NCI-H748 (cell line): Measurements from ENCODE around the gene JSRP1.
"Not testable (repeated sequence)": the region's sequence is repeated elsewhere in the genome, so short reads cannot be mapped to it uniquely, and the experiment has no call there.

ENCODE experiments used
- DNase-seq: peaks from one replicate; lab custom pipeline; 2025; ENCODE audit not compliant: unreplicated experiment; lab: John Stamatoyannopoulos, UW

Gene JSRP1

DNA sequence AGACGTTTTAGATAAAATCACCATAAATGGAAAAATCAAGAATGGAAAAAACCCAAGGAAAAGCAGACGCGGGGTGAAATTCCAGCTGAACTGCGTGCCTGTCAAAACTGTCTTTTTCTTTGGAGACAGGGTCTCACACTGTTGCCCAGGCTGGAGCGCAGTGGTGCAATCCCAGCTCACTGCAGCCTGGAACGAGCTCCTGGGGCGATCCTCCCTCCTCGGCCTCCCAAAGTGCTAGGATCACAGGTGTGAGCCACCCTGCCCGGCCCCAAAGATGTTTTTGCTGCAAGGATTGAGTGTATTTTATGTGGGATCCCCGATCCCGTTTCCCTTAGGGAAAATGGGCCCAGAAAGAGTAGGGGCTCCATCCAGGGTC, 26.6 kb upstream of the JSRP1 start:
- no peak for DNase-seq

DNA sequence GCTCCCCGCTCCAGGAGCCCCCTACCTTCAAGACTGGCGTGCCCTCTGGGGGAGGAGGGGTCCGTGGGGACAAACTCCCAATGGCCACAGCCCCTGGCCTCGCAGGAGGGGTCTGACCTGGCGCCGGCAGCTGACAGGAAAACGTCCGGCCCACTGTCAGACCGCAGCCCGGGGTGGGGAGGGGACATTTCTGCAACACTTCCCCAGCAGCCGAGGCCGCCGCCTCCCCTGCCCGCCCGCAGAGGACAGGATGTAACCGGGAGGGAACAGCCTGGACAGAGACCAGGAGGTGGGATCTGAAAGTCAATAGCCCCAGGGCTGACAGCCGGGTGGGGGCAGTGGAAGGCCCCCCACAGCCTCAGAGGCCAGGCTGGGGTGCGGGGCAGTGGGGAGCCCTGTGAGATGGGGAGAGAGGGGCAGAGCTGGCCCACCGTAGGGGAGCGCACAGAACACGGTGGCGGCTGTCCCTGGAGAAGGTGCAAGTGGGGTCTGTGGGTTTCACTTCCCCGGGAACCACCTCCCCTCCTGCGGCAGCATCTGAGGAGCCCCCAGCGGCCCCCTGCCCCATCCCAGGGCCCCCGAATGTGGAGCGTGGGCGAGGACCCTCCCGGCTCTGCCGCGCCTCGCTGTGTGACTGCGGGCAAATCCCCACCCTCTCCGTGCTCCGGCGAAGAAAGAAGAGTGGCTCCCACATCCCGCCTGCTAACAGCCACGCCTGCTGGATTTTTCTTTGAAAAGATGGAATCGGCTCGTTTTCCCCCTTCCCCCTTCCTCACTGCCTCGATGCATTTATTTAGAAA, 26.0 kb upstream of the JSRP1 start, which contains the start of gene PEAK3:
PEAK3 (minus strand) TSS at position 114 of the 800 bp plus-strand sequence. CDS start 1,244 bp downstream, outside the sequence.
- no peak for DNase-seq

DNA sequence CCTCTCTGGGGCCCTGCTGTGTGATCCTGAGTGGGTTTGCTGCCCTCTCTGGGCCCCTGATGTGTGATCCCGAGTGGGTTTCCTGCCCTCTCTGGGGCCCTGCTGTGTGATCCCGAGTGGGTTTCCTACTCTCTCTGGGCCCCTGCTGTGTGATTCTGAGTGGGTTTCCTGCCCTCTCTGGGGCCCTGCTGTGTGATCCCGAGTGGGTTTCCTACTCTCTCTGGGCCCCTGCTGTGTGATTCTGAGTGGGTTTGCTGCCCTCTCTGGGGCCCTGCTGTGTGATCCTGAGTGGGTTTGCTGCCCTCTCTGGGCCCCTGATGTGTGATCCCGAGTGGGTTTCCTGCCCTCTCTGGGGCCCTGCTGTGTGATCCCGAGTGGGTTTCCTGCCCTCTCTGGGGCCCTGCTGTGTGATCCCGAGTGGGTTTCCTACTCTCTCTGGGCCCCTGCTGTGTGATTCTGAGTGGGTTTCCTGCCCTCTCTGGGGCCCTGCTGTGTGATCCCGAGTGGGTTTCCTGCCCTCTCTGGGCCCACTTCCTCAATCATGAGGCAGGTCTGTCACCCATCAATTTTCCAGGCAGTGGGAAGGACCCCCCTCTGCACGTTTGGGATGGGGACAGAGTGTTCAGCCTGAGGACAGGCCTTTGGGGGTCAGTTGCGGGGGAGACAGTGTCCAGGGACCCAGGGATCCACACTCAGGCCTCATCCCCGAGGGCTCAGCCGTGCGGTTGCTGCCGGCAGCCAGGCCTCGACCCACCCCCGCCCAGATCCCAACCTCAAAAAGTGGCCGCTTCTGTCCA, 25.2 kb upstream of the JSRP1 start:
- DNase-seq = not testable (repeated sequence)

DNA sequence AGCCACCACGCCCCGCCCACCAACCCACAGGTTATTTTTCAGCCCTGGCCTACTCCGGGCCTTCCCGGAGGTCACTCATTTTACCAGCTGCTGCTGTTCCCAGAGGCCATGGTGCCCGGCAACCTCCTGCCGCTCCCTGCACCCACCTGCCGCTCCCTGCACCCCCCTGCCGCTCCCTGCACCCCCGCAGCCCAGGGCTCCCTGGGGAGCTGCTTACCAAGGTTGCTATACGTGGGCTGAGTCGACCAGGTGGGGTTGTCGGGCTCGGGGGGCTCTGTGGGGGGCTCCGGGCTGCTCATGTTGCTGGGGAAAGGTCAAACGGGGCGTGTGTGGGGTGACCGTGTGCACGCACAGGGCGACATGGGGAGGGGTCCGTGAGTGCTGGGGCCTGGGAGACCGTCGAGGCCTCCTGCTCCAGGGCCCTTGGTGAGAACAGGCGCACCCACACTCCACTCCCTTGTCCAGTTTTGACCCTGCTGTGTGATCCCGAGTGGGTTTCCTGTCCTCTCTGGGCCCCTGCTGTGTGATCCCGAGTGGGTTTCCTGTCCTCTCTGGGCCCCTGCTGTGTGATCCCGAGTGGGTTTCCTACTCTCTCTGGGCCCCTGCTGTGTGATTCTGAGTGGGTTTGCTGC, 24.5 kb upstream of the JSRP1 start:
- DNase-seq = no peak

DNA sequence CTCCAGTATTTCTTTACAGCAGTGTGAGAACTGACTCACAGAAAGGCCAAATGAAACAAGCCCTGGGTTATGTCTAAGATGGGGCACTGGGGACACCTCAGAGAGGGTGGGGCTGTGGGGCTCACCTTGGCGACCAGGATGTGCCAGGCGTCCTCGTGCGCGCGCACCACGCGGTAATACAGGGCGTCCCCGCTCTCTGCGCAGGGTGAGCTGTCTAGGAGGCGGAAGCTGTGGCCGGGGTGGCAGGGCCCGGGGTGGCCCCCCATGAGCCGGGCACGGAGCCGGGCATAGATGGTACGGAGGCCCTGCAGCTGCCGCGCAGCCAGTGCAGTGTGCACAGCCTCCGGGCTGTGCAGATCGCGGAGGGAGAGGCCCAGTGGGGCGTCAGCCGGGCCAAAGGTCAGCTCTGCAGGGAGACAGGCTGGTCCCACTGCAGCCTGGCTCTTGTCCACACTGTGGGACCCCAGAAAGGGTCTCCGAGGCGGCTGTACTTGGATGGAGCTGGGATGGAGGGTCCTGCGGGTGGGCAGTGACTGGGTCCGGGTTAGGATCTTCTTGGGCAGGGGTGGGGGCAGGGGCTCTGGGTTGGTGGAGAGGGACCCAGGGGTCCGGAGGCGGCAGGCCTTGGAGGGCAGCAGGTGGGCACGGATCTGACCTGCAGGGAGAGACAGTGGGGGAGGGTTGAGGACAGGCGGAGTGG, 22.4 kb upstream of the JSRP1 start:
- no peak for DNase-seq

DNA sequence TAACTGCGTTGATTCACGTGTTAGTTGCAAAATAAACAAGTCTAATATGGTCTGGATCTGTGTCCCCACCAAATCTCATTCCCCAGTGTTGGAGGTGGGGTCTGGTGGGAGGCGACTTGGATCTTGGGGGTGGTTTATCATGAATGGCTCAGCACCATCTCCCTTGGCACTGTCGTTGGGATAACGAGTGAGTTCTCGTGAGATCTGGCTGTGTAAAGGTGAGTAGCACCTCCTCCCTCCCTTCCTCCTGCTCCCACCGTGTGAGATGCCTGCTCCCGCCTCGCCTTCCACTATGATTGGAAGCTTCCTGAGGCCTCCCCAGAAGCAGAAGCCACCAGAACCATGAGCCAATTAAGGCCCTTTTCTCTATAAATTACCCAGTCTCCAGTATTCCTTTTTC, 20.9 kb upstream of the JSRP1 start:
- no peak for DNase-seq

DNA sequence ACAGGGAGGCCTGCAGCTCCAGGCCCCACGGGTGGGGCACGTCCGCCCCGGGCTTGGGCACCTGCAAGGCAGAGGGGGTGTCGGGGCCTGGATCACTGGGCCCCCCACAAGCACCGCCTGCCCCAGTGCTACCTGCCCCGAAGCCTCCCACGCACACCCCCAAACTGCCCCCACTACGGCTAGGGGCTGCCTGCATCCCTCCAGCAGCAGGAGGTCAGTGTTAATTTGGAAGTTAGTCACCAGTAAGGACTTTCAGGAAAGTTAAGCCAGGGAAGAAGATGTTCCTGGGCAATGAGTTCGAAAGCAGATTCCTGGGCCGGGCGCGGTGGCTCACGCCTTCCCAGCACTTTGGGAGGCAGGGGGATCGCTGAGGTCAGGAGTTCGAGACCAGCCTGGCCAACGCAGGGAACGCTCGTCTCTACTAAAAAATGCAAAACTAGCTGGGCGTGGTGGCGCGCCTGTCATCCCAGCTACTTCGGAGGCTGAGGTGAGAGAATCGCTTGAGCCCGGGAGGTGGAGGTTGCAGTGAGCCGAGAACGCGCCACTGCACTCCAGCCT, 20.3 kb upstream of the JSRP1 start:
- DNase-seq = no peak

DNA sequence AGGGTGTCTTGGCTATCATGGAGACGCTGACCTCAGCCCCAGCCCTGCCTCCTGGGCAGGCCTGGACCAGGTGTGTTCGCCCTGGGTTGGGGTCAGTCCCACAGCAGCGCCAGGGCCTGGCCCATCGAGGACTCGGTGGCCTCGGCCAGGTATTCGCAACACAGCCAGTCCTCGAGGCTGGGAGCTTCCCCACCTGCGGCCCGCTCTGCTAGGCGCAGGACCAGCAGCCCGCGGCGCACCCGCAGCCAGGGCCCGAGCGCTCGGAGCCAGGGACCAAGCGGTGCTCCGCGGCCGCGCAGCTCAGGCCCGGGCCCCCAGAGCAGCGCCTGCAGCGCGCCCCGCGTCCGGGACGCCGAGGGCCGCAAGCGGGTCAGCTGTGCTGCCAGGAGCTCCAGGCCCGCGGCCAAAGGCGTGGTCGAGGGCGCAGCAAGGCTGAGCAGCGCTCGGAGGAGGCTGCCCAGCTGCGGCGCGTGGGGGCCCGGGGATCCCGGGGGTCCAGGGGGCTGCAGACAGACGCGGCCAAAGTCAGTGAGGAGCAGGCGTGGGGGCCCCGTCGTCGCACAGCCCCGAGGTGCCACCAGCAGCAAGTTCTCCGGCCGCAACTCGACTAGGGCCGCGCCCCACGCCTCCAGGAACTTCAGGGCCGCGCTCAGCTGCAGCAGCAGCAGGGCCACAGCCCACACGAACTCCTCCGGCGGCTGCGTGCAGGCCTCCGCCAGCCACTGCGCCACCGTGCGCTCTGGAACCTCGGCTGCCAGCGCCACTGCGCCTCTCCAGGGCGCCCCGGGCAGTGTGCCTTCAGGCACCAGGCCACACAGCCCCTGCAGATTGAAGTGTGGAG, 19.6 kb upstream of the JSRP1 start:
- DNase-seq = no peak

DNA sequence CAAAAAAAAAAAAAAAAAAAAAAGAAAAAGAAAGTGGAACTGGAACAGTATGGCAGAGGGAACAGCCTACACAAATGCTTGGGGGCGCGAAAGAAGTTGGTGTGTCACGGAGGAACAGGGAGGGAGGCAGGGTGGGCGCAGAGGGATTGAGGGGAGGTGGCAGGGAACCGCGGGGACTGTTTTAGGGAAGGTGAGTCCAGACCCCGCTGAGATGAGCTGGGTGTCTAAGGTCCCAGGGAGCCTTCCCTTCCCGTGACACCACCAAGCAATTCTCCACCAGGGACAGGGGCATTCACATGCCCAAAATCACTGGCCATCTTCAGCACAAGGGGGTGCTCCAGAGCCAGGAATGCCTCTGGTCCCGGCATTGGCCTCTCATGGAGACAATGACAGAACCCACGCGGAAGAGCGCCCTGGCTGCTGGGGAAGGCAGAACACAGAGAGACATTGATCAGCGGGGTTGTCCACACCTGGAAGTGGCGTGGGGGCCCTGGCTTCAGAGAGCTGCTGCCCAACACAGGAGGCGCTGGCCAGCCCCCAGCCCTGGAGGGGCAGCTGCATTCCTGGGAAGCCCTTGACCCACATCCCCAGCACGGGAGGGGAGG, 18.8 kb upstream of the JSRP1 start:
- peak; percentile 52 for DNase-seq

DNA sequence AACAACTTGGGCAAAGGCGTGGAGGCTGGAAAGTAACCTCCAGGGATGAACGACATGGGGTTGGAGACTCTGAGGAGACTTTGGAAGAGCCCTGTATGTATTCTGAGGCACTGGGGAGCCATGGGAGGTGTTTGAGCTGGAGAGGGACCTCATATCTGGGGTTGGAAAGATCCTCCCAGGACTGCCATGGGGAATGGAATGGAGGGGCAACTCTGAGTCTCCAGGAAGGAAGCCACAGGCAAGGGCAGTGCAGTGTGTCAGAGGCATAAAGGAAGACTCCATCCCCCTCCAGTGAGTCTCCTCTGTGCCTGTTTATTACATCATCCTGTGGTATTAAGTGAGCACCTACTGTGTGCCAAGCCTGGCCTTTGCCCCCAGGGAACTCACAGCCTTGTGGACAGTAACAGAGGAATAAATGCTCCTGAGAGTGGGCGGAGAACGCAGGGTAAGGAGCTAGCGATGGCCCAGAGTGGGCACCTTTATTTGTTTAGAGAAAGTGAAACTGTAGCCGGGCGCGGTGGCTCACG, 18.0 kb upstream of the JSRP1 start:
- no peak for DNase-seq

DNA sequence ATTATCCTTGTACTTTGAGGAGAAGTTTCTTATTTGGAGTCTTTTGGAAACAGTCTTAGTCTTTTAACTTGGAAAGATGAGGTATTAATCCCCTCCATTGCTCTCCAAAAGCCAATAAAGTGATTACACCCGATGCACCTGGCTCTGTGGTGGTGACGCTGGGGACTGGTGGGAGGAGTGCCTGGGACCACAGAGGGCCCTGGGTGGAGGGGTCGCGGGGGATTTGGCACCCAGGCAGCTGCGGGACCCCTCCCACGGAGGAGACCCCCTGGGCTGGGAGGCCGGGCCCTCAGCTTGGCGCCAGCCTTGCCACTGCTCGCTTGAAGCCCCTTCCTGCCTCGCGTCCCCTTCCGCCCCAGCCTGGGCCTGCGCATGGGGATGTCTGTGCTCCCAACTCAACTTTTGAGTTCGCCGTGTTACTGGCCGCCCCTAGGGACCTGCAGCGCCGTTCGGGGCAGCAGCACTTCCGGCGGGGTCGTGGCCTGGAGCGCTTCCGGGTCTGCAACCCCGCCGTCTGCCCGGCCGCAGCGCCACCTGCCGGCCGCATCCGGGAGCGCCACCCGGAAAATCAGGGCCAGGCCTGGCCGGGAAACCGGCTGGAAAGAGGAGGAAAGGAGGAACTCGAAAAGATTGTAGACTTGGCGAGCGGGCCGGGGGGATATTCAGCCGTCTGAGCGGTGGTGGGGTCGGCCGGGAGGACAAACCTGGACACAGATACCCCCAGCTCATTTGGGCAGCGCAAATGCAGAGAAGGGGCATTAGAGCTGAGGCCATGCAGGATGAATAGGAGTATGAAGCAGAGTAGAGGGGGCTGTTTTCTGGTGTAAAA, 17.4 kb upstream of the JSRP1 start:
- no peak for DNase-seq

DNA sequence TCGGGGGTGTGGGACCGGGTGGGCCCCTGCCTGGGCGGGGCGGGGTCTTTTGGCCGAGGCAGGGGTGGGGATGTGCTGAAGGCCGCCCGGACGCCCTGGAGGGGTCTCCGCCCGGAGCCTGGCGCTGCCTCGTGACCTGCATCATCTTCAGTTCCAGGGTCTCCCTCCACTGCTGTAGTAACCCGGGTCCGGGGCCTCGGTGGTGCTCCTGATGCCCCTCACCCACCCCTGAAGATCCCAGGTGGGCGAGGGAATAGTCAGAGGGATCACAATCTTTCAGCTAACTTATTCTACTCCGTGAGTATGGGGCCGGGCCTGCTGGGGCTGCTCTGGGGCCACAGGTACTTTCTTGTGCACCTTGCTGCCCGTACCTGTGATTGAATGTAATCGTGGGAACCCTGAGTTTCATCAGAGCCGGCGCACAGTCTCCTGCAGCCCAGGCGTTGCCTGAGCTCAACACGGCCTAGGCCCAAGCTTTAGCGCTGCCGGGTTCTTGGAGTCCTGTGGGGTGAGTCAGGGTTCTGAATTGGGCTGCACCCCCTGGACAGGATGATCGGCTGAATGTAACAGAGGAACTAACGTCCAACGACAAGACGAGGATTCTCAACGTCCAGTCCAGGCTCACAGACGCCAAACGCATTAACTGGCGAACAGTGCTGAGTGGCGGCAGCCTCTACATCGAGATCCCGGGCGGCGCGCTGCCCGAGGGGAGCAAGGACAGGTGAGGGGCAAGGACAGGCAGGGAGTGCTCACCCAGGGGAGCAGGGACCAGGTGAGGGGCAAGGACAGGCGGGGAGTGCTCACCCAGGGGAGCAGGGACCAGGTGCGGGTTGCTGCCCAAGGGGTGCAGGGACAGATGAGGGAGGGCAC, 15.3 kb upstream of the JSRP1 start:
- no peak for DNase-seq

DNA sequence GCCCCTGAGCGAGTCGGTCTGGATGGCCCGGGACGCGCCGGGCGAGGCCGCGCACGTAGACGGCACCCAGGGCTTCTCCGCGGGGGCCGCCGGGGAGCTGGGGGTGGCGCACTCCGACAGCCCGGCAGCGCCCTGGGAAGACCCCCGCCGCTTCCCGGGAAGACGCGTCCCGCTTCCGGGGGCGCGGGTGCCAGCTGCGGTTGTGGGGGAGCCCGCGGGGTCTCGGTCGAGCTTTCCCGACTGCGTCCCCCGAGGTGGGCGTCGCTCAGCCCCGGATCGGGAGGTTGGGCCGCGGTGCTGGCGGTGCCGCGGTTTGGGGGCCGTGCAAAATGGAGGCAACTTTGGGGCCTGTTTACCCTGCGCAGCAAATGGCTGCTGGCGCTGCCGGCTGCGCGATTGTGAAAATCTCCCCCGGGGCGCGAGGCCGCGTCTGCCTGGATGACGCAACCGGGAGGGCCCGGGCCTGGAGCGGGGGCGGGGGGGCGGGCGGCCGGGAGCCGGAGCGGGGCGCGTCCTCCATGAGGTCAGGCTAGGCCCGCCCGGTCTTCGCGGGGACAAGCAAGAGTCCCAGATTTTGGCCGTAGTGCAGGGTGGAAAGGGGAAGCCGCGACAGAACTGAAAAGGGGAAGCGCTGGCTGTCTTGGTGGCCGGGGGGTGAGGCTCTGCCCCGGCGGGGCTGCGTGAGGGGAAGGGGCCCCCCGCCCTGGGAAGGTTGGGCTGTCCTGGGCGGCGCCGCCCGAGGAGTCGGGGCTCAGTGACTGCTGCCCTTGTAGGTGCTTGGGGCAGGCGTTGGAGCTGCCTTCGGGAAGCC, 14.4 kb upstream of the JSRP1 start:
- peak; percentile 45 for DNase-seq

DNA sequence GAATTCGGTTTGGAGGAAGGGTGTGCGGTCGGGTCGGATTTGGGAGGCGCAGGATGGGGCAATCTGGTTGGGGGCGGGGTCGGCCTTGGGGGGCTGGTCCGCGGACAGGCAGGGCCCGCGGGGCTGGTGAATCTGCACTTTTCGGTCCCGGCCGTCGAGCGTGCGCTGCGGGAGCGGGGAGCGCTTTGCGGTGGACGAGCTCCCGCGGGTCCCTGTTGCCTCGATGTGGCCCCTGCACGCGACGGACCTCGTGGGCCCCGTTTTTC, 13.9 kb upstream of the JSRP1 start:
- DNase-seq = no peak

DNA sequence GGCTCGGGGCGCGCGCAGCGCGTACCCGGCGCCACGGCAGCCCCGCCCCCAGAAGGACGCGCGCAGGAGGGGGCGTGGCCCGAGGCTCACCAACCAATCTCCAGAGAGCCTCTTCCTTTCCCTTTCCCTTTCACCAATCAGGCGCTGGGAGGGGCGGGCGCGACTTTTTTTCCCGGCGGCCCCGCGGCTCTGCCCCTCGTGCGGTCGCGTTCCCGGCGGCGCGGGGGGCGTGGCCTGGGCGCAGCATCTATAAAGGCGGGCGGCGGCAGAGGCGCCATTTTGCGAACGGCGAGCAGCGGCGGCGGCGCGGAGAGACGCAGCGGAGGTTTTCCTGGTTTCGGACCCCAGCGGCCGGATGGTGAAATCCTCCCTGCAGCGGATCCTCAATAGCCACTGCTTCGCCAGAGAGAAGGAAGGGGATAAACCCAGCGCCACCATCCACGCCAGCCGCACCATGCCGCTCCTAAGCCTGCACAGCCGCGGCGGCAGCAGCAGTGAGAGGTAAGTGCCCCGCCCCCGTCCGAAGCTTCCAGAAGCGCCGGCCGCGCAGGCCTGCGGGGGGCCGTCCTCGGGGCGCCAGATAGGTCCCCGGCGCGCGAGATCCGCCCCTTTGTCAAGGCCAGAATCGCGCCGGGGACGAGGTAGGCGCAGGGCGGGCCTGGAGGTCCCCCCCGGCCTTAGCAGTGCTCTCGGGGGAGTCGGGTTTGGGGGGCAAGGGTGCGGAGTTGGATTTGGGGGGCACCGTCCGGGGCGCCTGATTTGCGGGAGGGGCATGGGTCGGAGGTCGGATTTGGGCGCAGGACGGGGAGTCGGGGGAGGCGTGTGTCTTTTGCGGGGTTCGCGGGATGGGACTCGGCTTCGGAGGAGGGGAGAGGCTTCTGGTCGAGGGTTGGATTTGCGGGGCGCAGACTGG, 13.3 kb upstream of the JSRP1 start:
- peak; percentile 91 for DNase-seq

DNA sequence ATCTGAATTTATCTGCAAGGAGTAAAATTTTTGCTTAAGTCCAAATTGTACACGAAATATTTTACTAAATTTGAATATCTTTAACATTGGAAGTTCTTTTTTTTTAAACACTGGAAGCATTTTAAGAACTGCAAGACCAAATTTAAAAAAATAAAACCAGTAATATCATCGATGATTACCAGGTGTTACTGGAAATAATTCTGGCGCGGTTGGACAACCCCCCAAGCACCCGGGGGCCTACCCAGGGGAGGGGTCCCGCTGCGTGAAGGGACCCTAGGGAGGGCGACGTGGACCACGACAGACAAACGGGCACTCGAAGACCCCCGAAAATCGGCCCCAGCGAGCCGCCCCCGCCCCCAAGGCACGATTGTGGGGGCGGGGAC, 12.6 kb upstream of the JSRP1 start:
- no peak for DNase-seq
